ENCODE results near the gene LRRN4. TPM values are rescaled to one million over a fixed set of nuclear protein-coding genes. Genes with fewer than 3 reads are reported as not detected.

Gene LRRN4
- total RNA-seq, 1 experiment from 2014 or later, result 0.10 TPM

- no peaks in the 10 kb centered on the region for H3K9me2 ChIP-seq (ENCODE audit: insufficient read depth)
- POLR2A ChIA-PET, result no interaction called here
- H3K4me3 ChIP-seq (replicated peaks in 1 of 2; ENCODE audit: low read depth in 1 of 2, low read length in 2 of 2), result no peak overlapping the region
- H3K9ac ChIP-seq (ENCODE audit: low read length), result no peak overlapping the region
- peaks cover 16 to 25% of the 10 kb centered on the region in 2 experiments for H3K36me3 ChIP-seq (ENCODE audit: control insufficient read depth in 1 of 2, insufficient read depth in 2 of 2, low read length in 2 of 2)
- no peak for TF ChIP-seq ZFX (IDR thresholded peaks at IDR 0.05)
- TF ChIP-seq ATF3 (IDR thresholded peaks at IDR 0.05), result no peak
- no peak for TF ChIP-seq EZH2phosphoT487 (IDR thresholded peaks at IDR 0.05; ENCODE audit: borderline replicate concordance)
- TF ChIP-seq ZBTB33 (IDR thresholded peaks at IDR 0.05; ENCODE audit: extremely low read depth, insufficient replicate concordance, low read length), result no peak
- no peak for DNase-seq (ENCODE audit: low read depth, low spot score)
- no peak overlapping the region for H3K4me2 ChIP-seq (ENCODE audit: low read length)
- RAD21 ChIA-PET (ENCODE audit: low non-redundant PET in 1 of 2, low total read pairs in 2 of 2, uncharacterized antibody in 2 of 2, unreplicated experiment in 2 of 2), result no interaction called here
- no peak overlapping the region for H3K27ac ChIP-seq (ENCODE audit: low read depth, low read length)
- no peaks in the 10 kb centered on the region for H3K4me1 ChIP-seq (ENCODE audit: control insufficient read depth in 1 of 2, insufficient read depth in 2 of 2, low read length in 2 of 2)
- intact Hi-C loops (cut with micrococcal nuclease), result no loop called here
- no TSS peak for BruUV-seq (replicated peaks)
- H3K9me3 ChIP-seq (ENCODE audit: control insufficient read depth in 1 of 2, insufficient read depth in 1 of 2, low read depth in 1 of 2, low read length in 2 of 2), result peaks cover 0 to 8% of the 10 kb centered on the region in 2 experiments; a peak in 1 of 4 replicates
- H2AFZ ChIP-seq (ENCODE audit: low read depth, low read length, poor library complexity, severe bottlenecking), result no peak overlapping the region
- peaks cover 58% of the 10 kb centered on the region for H3K79me2 ChIP-seq (ENCODE audit: insufficient read depth, low read length)
- no peaks in the 10 kb centered on the region for H3K27me3 ChIP-seq (ENCODE audit: insufficient read depth, low read length)
- peaks cover 10% of the 10 kb centered on the region; the same call in 1 of the 2 replicates for H4K20me1 ChIP-seq (ENCODE audit: insufficient read depth)
- CTCF ChIA-PET, result no interaction called here
- ATAC-seq, result no peak
Observed at GRCh38 chr20:6028818-6029217, 25.0 kb downstream of the LRRN4 start.

- H3K36me3 ChIP-seq (ENCODE audit: control insufficient read depth in 1 of 2, insufficient read depth in 2 of 2, low read length in 2 of 2), result peaks cover 23 to 34% of the 10 kb centered on the region in 2 experiments
- BruUV-seq (replicated peaks), result no TSS peak
- POLR2A ChIA-PET, result no interaction called here
- peaks cover 4% of the 10 kb centered on the region; the same call in 1 of the 2 replicates for H4K20me1 ChIP-seq (ENCODE audit: insufficient read depth)
- H2AFZ ChIP-seq (ENCODE audit: low read depth, low read length, poor library complexity, severe bottlenecking), result no peak overlapping the region
- CTCF ChIA-PET, result no interaction called here
- no peaks in the 10 kb centered on the region for H3K9me2 ChIP-seq (ENCODE audit: insufficient read depth)
- ATAC-seq, result no peak
- TF ChIP-seq CTCF (IDR thresholded peaks at IDR 0.05 in 2 of 3, conservative IDR thresholded peaks at IDR 0.05 in 1 of 3; ENCODE audit: borderline replicate concordance in 1 of 3, insufficient read depth in 1 of 3, low read depth in 2 of 3, low read length in 2 of 3) (no peak), EZH2 (IDR thresholded peaks at IDR 0.05) (no peak)
- peaks cover 73% of the 10 kb centered on the region for H3K79me2 ChIP-seq (ENCODE audit: insufficient read depth, low read length)
- H3K9me3 ChIP-seq (ENCODE audit: control insufficient read depth in 1 of 2, insufficient read depth in 1 of 2, low read depth in 1 of 2, low read length in 2 of 2), result peaks cover 0 to 8% of the 10 kb centered on the region in 2 experiments; a peak in 1 of 4 replicates
- H3K4me1 ChIP-seq (ENCODE audit: control insufficient read depth in 1 of 2, insufficient read depth in 2 of 2, low read length in 2 of 2), result no peaks in the 10 kb centered on the region
- no peaks in the 10 kb centered on the region for H3K27me3 ChIP-seq (ENCODE audit: insufficient read depth, low read length)
- intact Hi-C loops (cut with micrococcal nuclease), result no loop called here
- H3K4me3 ChIP-seq (replicated peaks in 1 of 2; ENCODE audit: low read depth in 1 of 2, low read length in 2 of 2), result no peak overlapping the region
- RAD21 ChIA-PET (ENCODE audit: low non-redundant PET in 1 of 2, low total read pairs in 2 of 2, uncharacterized antibody in 2 of 2, unreplicated experiment in 2 of 2), result no interaction called here
- H3K27ac ChIP-seq (ENCODE audit: low read depth, low read length), result no peak overlapping the region
- no peak overlapping the region for H3K9ac ChIP-seq (ENCODE audit: low read length)
- no peak overlapping the region for H3K4me2 ChIP-seq (ENCODE audit: low read length)
- DNase-seq (ENCODE audit: low read depth, low spot score), result no peak
Observed at GRCh38 chr20:6026051-6026450, 27.8 kb downstream of the LRRN4 start.

All from HCT116 (cell line).